ENCODE measurements around the gene ELOVL4. TPM values are rescaled to one million over a fixed set of nuclear protein-coding genes. Genes with fewer than 3 reads are reported as not detected.

Gene ELOVL4
- total and polyA plus RNA-seq, 2 experiments from 2014 or later = 3.9 to 12.9 TPM

GRCh38 chr6:79894939-79895338, 52.4 kb downstream of the ELOVL4 start:
- Histone ChIP-seq H3K4me3 (no peak overlapping the region), H3K4me1 (ENCODE audit: low read depth) (no peaks in the 10 kb centered on the region), H3K36me3 (no peaks in the 10 kb centered on the region), H3K9me3 (ENCODE audit: low read depth) (no peaks in the 10 kb centered on the region), H3K27ac (no peak overlapping the region), H3K27me3 (no peaks in the 10 kb centered on the region)
- no peak for TF ChIP-seq CTCF (IDR thresholded peaks at IDR 0.05; ENCODE audit: low read depth, low read length)
- DNase-seq (ENCODE audit: low read depth in 1 of 2, low spot score in 1 of 2) = peak in 1 of 2 donors; percentile 6

DNA sequence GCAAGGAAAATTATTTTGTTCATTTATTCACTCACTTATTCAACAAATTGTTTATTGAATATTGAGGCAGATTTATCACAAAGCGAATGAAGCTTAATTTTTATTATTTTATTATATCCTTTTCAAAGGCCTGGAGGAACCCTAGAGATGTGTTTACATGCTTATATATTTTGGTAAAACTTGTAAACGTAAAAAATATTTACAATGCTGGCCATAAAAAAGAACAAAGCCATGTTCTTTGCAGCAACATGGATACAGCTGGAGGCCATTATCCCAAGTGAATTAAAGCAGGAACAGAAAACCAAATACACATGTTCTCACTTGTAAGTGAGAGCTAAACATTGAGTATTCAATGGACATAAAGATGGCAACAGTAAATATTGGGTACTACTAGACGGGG, 58.8 kb downstream of the ELOVL4 start:
- TF ChIP-seq CTCF (IDR thresholded peaks at IDR 0.05; ENCODE audit: low read depth, low read length) = no peak
- H3K4me3 ChIP-seq = no peak overlapping the region

DNA sequence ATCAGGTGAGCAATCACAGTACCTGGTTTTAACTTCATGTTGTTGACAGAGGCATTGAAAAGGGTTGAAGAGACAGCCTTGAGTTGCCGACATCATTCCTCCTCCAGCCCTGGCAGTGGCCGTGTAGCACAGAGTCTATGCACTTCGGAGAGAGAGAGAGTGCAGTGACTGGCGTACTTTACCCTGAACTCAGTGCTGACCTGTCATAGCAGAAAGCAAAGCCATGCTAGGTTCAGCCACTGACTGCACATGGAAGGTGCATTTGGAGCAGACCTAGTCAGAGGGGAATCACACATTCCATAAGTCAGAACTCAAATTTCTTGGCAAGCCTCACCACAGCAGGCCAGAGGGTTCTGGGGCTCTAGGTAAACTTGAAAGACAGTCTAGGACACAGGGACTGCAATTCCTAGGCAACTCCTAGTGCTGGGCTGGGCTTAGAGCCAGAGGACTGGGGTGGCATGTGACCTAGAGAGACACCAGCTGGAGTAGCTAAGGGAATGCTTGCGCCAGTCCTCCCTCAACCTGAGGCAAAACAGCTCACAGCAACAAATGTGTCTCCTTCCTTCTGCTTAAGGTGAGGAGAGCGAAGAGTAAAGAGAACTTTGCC, 69.1 kb downstream of the ELOVL4 start:
- H3K36me3 ChIP-seq = no peaks in the 10 kb centered on the region
- H3K4me1 ChIP-seq (ENCODE audit: low read depth) = peaks cover 4% of the 10 kb centered on the region
- TF ChIP-seq CTCF (IDR thresholded peaks at IDR 0.05; ENCODE audit: low read depth, low read length) = no peak
- no peaks in the 10 kb centered on the region for H3K27me3 ChIP-seq
- H3K9me3 ChIP-seq (ENCODE audit: low read depth) = no peaks in the 10 kb centered on the region
- no peak overlapping the region for H3K27ac ChIP-seq
- DNase-seq (ENCODE audit: low read depth in 1 of 2, low spot score in 1 of 2) = peak in 1 of 2 donors; percentile 20
- no peak overlapping the region for H3K4me3 ChIP-seq

More for the DNA sequence above, 58.8 kb downstream of the ELOVL4 start:
- no peak overlapping the region for H3K27ac ChIP-seq
- H3K4me1 ChIP-seq (ENCODE audit: low read depth) = no peaks in the 10 kb centered on the region
- H3K36me3 ChIP-seq = no peaks in the 10 kb centered on the region
- DNase-seq (ENCODE audit: low read depth in 1 of 2, low spot score in 1 of 2) = no peak
- H3K27me3 ChIP-seq = no peaks in the 10 kb centered on the region
- no peaks in the 10 kb centered on the region for H3K9me3 ChIP-seq (ENCODE audit: low read depth)

DNA sequence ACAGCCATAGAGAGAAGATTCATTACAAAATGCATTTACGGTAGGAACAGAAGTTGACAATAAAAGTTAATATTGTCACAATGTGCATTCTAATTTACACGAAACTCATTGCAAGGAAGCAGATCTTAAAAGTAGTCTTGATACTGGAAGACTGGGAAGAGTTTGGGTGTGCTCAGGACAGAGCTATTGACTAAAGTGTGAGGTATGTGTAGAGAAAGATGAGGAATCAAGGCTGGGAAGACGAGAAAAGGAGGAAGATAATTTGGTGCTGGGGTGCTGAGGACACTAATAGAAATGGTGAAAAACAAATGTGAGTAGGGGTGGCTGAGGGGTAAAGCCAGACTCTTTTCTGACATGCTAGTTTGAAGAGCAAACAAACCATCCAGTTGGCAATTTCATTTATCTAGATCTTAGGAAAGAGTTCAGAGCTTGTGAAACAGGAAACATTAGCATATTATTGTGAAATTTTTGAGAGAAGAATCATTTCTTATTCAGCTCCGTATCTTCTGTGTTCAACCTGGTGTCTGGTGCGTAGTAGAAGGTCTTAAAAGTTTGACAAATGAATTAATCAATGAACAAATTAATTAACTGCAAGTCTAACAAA, 72.7 kb downstream of the ELOVL4 start:
- no peak overlapping the region for H3K27ac ChIP-seq
- no peaks in the 10 kb centered on the region for H3K9me3 ChIP-seq (ENCODE audit: low read depth)
- TF ChIP-seq CTCF (IDR thresholded peaks at IDR 0.05; ENCODE audit: low read depth, low read length) = no peak
- no peak overlapping the region for H3K4me3 ChIP-seq
- H3K27me3 ChIP-seq = no peaks in the 10 kb centered on the region
- peaks cover 8% of the 10 kb centered on the region for H3K4me1 ChIP-seq (ENCODE audit: low read depth)
- peak in 1 of 2 donors; percentile 46 for DNase-seq (ENCODE audit: low read depth in 1 of 2, low spot score in 1 of 2)
- no peaks in the 10 kb centered on the region for H3K36me3 ChIP-seq

- TF ChIP-seq CTCF (IDR thresholded peaks at IDR 0.05; ENCODE audit: low read depth, low read length) = no peak
- Histone ChIP-seq H3K4me3 (no peak overlapping the region), H3K36me3 (no peaks in the 10 kb centered on the region), H3K9me3 (ENCODE audit: low read depth) (no peaks in the 10 kb centered on the region), H3K4me1 (ENCODE audit: low read depth) (peaks cover 9% of the 10 kb centered on the region), H3K27me3 (no peaks in the 10 kb centered on the region), H3K27ac (no peak overlapping the region)
- DNase-seq (ENCODE audit: low read depth in 1 of 2, low spot score in 1 of 2) = peak in 1 of 2 donors; percentile 67
Measured at GRCh38 chr6:79872986-79873385, 74.4 kb downstream of the ELOVL4 start.

Data from cardiac muscle cell (in vitro differentiated cells and primary cell).